Measurements from ENCODE around the gene SECISBP2L.

Gene SECISBP2L

GRCh38 chr15:48941904-48942303 lies 104.3 kb downstream of the SECISBP2L start:
- no peak overlapping the region for H3K27ac ChIP-seq
- no peak for TF ChIP-seq CTCF (conservative IDR thresholded peaks at IDR 0.05; ENCODE audit: low read depth)
- DNase-seq (ENCODE audit: low spot score), result no peak
- ChIA-PET POLR2A (ENCODE audit: low non-redundant PET) (no interaction called here), CTCF (interaction anchor here (0.6 kb wide), 1 partner anchor 20 kb away, joined by 7 read pairs; no protein-coding TSS in a partner anchor)

DNA sequence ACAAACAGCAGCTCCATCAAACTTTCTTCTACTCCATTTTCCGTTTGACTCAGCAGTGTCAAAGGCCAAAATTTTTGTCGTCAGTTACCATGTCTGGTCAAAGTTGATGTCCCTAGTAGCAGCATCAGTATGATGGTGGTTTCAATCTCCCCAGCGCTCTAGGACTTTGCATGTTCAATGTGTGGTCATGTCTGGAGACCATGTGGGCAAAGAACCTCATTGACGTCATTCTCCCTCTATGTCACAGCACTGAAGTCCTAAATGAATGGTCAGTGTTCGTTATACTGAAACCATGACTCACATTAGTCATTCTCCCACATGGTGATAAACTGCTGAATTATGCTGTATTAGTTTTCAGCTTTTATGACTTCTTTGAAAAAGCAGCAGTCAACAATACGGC lies 105.7 kb downstream of the SECISBP2L start:
- no peak for TF ChIP-seq CTCF (conservative IDR thresholded peaks at IDR 0.05; ENCODE audit: low read depth)
- H3K27ac ChIP-seq, result no peak overlapping the region
- ChIA-PET CTCF (no interaction called here), POLR2A (ENCODE audit: low non-redundant PET) (no interaction called here)
- peak; percentile 27 for DNase-seq (ENCODE audit: low spot score)

- ChIA-PET POLR2A (ENCODE audit: low non-redundant PET) (no interaction called here), CTCF (interaction anchor here (0.8 to 0.9 kb wide), 2 partner anchors 26 to 36 kb away, joined by 3 to 4 read pairs; no protein-coding TSS in a partner anchor)
- peak; percentile 75 for DNase-seq (ENCODE audit: low spot score)
- H3K27ac ChIP-seq, result peak overlapping the region; percentile 25; the same call in 1 of the 2 replicates
- TF ChIP-seq CTCF (conservative IDR thresholded peaks at IDR 0.05; ENCODE audit: low read depth), result no peak
Measured at GRCh38 chr15:48939648-48940047, 106.6 kb downstream of the SECISBP2L start.
